ENCODE results near the gene C7orf33.

Gene C7orf33

DNA sequence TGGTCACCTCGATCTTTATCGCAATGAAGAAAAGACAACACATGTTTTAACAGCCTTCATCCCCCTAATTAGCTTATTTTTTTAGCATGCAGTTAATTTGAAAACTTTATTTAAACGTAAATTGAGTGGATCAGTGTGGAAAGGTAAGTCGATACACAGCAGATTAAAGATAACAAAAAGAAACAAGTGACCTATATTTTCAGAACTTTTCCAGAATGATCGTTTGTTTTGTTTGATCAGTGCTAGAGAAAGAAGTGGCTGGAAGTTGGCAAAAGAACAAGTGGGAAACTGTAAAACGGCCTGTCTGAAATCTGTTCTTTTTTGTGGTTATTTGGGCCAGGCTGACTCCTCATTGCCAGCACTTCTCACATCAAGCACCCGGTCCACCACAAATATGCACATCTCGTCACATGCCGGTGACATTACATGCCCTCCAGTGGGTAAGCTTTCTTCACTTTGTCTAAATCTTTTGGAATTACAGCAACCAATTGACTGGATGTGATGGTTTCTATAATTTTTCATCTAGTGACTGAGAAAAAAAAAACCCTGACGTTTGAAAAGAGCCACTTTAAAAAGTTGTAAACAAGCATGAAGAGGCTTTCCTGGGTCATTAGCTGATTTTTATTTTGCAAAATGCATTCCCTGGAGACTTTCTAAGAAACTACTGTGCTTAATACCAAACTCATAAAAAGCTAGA is 33.2 kb downstream of the C7orf33 start:
- Histone ChIP-seq H2BK12ac (ENCODE audit: low read length) (no peak overlapping the region), H2BK5ac (ENCODE audit: low read length) (no peak overlapping the region), H3K4ac (ENCODE audit: low read length) (no peak overlapping the region), H3K14ac (ENCODE audit: low read length) (no peak overlapping the region), H3K23ac (ENCODE audit: low read depth, low read length, poor library complexity) (no peak overlapping the region), H2BK120ac (ENCODE audit: low read depth, low read length) (no peak overlapping the region), H2AFZ (ENCODE audit: low read length) (no peak overlapping the region), H3K27ac (replicated peaks; ENCODE audit: low read length) (no peak overlapping the region), H3K4me3 (ENCODE audit: low read length in 2 of 2) (no peak overlapping the region), H3K27me3 (ENCODE audit: control insufficient read depth in 3 of 3, insufficient read depth in 3 of 3, low read depth in 1 of 3, low read length in 3 of 3) (peaks cover 0 to 7% (median 0%) of the 10 kb centered on the region in 3 experiments), H3K9me3 (replicated peaks in 1 of 2; ENCODE audit: control insufficient read depth in 2 of 2, insufficient read depth in 1 of 2, low read depth in 1 of 2, low read length in 2 of 2) (no peaks in the 10 kb centered on the region), H3K4me2 (ENCODE audit: insufficient read depth, low read length, poor library complexity, severe bottlenecking) (no peak overlapping the region), H3K36me3 (replicated peaks in 1 of 2; ENCODE audit: control insufficient read depth in 2 of 2, insufficient read depth in 2 of 2, low read length in 2 of 2) (no peaks in the 10 kb centered on the region), H3K79me1 (ENCODE audit: low read depth, low read length) (no peaks in the 10 kb centered on the region), H4K91ac (ENCODE audit: low read depth, low read length, poor library complexity) (no peak overlapping the region), H3K9ac (ENCODE audit: low read depth, low read length, poor library complexity) (no peak overlapping the region), H4K8ac (ENCODE audit: low read depth, low read length) (no peak overlapping the region), H2AK5ac (ENCODE audit: low read depth, low read length) (no peak overlapping the region), H3K4me1 (ENCODE audit: control insufficient read depth in 2 of 2, insufficient read depth in 1 of 2, low read depth in 1 of 2, low read length in 2 of 2) (peaks cover 0 to 3% of the 10 kb centered on the region in 2 donors), H3K18ac (ENCODE audit: low read length) (no peak overlapping the region), H2BK15ac (ENCODE audit: low read length) (no peak overlapping the region)
- WGBS, 2 donors (ENCODE audit: extremely low coverage in 2 of 2, insufficient read length in 2 of 2, insufficient replicate concordance in 1 of 2), result no CpG with 5 or more reads among the region's 10 CpGs
- no peak for DNase-seq (ENCODE audit: low spot score)

DNA sequence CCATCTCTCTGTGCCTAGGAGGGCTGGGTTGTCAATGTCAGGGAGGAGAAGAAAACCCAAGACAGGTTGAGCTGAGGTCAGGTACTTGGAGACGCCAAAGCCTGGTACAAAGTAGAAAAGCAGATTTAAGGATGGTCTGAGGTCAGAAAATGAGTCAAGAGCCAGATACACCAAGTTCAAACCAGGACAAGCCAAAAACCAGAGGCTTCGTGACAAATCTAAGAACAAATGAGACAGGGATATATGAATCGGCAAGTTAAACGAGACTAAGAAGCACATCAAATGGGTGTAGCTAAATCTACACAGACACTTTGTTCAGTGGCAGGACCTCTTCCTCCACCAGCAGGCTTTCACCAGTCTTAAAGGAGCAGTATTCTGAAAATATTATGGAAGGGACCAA is 34.2 kb downstream of the C7orf33 start:
- Histone ChIP-seq H3K79me1 (ENCODE audit: low read depth, low read length) (no peaks in the 10 kb centered on the region), H3K4ac (ENCODE audit: low read length) (no peak overlapping the region), H2BK15ac (ENCODE audit: low read length) (no peak overlapping the region), H3K27me3 (ENCODE audit: control insufficient read depth in 3 of 3, insufficient read depth in 3 of 3, low read depth in 1 of 3, low read length in 3 of 3) (peaks cover 0 to 7% (median 0%) of the 10 kb centered on the region in 3 experiments), H2AFZ (ENCODE audit: low read length) (no peak overlapping the region), H3K27ac (replicated peaks; ENCODE audit: low read length) (no peak overlapping the region), H3K9me3 (replicated peaks in 1 of 2; ENCODE audit: control insufficient read depth in 2 of 2, insufficient read depth in 1 of 2, low read depth in 1 of 2, low read length in 2 of 2) (no peaks in the 10 kb centered on the region), H2BK5ac (ENCODE audit: low read length) (no peak overlapping the region), H3K9ac (ENCODE audit: low read depth, low read length, poor library complexity) (no peak overlapping the region), H4K91ac (ENCODE audit: low read depth, low read length, poor library complexity) (no peak overlapping the region), H2BK120ac (ENCODE audit: low read depth, low read length) (no peak overlapping the region), H3K4me1 (ENCODE audit: control insufficient read depth in 2 of 2, insufficient read depth in 1 of 2, low read depth in 1 of 2, low read length in 2 of 2) (peaks cover 0 to 3% of the 10 kb centered on the region in 2 donors), H3K23ac (ENCODE audit: low read depth, low read length, poor library complexity) (no peak overlapping the region), H3K4me3 (ENCODE audit: low read length in 2 of 2) (no peak overlapping the region), H2AK5ac (ENCODE audit: low read depth, low read length) (no peak overlapping the region), H3K4me2 (ENCODE audit: insufficient read depth, low read length, poor library complexity, severe bottlenecking) (no peak overlapping the region), H4K8ac (ENCODE audit: low read depth, low read length) (no peak overlapping the region), H3K36me3 (replicated peaks in 1 of 2; ENCODE audit: control insufficient read depth in 2 of 2, insufficient read depth in 2 of 2, low read length in 2 of 2) (no peaks in the 10 kb centered on the region), H2BK12ac (ENCODE audit: low read length) (no peak overlapping the region), H3K14ac (ENCODE audit: low read length) (no peak overlapping the region), H3K18ac (ENCODE audit: low read length) (no peak overlapping the region)
- no peak for DNase-seq (ENCODE audit: low spot score)
- no CpG with 5 or more reads among the region's 4 CpGs for WGBS, 2 donors (ENCODE audit: extremely low coverage in 2 of 2, insufficient read length in 2 of 2, insufficient replicate concordance in 1 of 2)

DNA sequence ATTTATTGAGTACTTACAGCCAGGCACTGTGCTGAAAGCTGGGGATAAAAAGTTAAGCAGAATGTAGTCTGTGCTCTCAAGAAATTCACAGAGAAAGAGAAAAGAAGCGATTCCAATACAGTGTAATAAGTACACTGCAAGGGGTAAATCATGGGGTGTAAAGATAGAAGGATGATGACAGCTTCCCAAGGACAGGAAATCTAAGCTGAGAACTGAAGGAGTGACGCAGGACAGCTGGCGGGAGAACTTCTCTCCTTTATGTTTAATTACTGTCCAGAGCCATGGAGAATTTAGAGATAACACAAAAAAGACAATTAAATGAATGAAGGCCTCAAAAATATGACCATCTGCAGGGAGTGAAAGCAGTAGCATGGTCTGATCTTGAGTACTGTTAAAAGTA is 34.8 kb downstream of the C7orf33 start:
- H3K9me3 ChIP-seq (replicated peaks in 1 of 2; ENCODE audit: control insufficient read depth in 2 of 2, insufficient read depth in 1 of 2, low read depth in 1 of 2, low read length in 2 of 2), result no peaks in the 10 kb centered on the region
- no peak overlapping the region for H3K9ac ChIP-seq (ENCODE audit: low read depth, low read length, poor library complexity)
- no peak for DNase-seq (ENCODE audit: low spot score)
- no peak overlapping the region for H2BK15ac ChIP-seq (ENCODE audit: low read length)
- H2AK5ac ChIP-seq (ENCODE audit: low read depth, low read length), result no peak overlapping the region
- no peak overlapping the region for H3K23ac ChIP-seq (ENCODE audit: low read depth, low read length, poor library complexity)
- no peak overlapping the region for H4K8ac ChIP-seq (ENCODE audit: low read depth, low read length)
- H2BK5ac ChIP-seq (ENCODE audit: low read length), result no peak overlapping the region
- peaks cover 0 to 3% of the 10 kb centered on the region in 2 donors for H3K4me1 ChIP-seq (ENCODE audit: control insufficient read depth in 2 of 2, insufficient read depth in 1 of 2, low read depth in 1 of 2, low read length in 2 of 2)
- H2BK120ac ChIP-seq (ENCODE audit: low read depth, low read length), result no peak overlapping the region
- no peaks in the 10 kb centered on the region for H3K79me1 ChIP-seq (ENCODE audit: low read depth, low read length)
- H3K27ac ChIP-seq (replicated peaks; ENCODE audit: low read length), result no peak overlapping the region
- no peaks in the 10 kb centered on the region for H3K36me3 ChIP-seq (replicated peaks in 1 of 2; ENCODE audit: control insufficient read depth in 2 of 2, insufficient read depth in 2 of 2, low read length in 2 of 2)
- H3K18ac ChIP-seq (ENCODE audit: low read length), result no peak overlapping the region
- no peak overlapping the region for H3K4me3 ChIP-seq (ENCODE audit: low read length in 2 of 2)
- H3K14ac ChIP-seq (ENCODE audit: low read length), result no peak overlapping the region
- no CpG with 5 or more reads among the region's 3 CpGs for WGBS, 2 donors (ENCODE audit: extremely low coverage in 2 of 2, insufficient read length in 2 of 2, insufficient replicate concordance in 1 of 2)
- no peak overlapping the region for H3K4ac ChIP-seq (ENCODE audit: low read length)
- no peak overlapping the region for H2AFZ ChIP-seq (ENCODE audit: low read length)
- no peak overlapping the region for H3K4me2 ChIP-seq (ENCODE audit: insufficient read depth, low read length, poor library complexity, severe bottlenecking)
- peaks cover 0 to 7% (median 0%) of the 10 kb centered on the region in 3 experiments for H3K27me3 ChIP-seq (ENCODE audit: control insufficient read depth in 3 of 3, insufficient read depth in 3 of 3, low read depth in 1 of 3, low read length in 3 of 3)
- H2BK12ac ChIP-seq (ENCODE audit: low read length), result no peak overlapping the region
- no peak overlapping the region for H4K91ac ChIP-seq (ENCODE audit: low read depth, low read length, poor library complexity)

DNA sequence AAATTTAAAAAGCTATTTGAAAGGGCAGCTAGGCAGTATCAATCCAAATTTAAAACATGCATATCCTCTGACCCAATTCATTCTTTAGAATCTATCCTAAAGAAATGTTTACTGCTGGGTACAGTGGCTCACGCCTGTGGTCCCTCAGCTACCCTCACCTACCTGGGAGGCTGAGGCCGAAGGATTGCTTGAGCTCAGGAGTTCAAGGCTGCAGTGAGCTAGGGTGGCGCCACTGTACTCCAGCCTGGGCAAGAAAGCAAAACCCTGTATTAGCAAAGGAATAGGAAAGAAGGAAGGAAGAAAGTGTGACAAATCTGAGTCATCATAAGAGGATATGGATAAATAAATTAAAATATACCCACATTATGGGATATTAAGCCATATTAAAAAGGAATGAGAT is 36.3 kb downstream of the C7orf33 start:
- no peak overlapping the region for H2AK5ac ChIP-seq (ENCODE audit: low read depth, low read length)
- H2BK12ac ChIP-seq (ENCODE audit: low read length), result no peak overlapping the region
- no peaks in the 10 kb centered on the region for H3K9me3 ChIP-seq (replicated peaks in 1 of 2; ENCODE audit: control insufficient read depth in 2 of 2, insufficient read depth in 1 of 2, low read depth in 1 of 2, low read length in 2 of 2)
- H3K18ac ChIP-seq (ENCODE audit: low read length), result no peak overlapping the region
- no peak overlapping the region for H3K4me2 ChIP-seq (ENCODE audit: insufficient read depth, low read length, poor library complexity, severe bottlenecking)
- H3K36me3 ChIP-seq (replicated peaks in 1 of 2; ENCODE audit: control insufficient read depth in 2 of 2, insufficient read depth in 2 of 2, low read length in 2 of 2), result no peaks in the 10 kb centered on the region
- no peaks in the 10 kb centered on the region for H3K4me1 ChIP-seq (ENCODE audit: control insufficient read depth in 2 of 2, insufficient read depth in 1 of 2, low read depth in 1 of 2, low read length in 2 of 2)
- no peak overlapping the region for H4K91ac ChIP-seq (ENCODE audit: low read depth, low read length, poor library complexity)
- H4K8ac ChIP-seq (ENCODE audit: low read depth, low read length), result no peak overlapping the region
- WGBS, 2 donors (ENCODE audit: extremely low coverage in 2 of 2, insufficient read length in 2 of 2, insufficient replicate concordance in 1 of 2), result no CpG with 5 or more reads among the region's 3 CpGs
- no peak overlapping the region for H2AFZ ChIP-seq (ENCODE audit: low read length)
- no peaks in the 10 kb centered on the region for H3K79me1 ChIP-seq (ENCODE audit: low read depth, low read length)
- no peak overlapping the region for H3K4ac ChIP-seq (ENCODE audit: low read length)
- peak overlapping the region; percentile 35 for H3K9ac ChIP-seq (ENCODE audit: low read depth, low read length, poor library complexity)
- no peak overlapping the region for H2BK15ac ChIP-seq (ENCODE audit: low read length)
- no peak overlapping the region for H3K23ac ChIP-seq (ENCODE audit: low read depth, low read length, poor library complexity)
- H3K14ac ChIP-seq (ENCODE audit: low read length), result no peak overlapping the region
- no peak overlapping the region for H3K27ac ChIP-seq (replicated peaks; ENCODE audit: low read length)
- H2BK120ac ChIP-seq (ENCODE audit: low read depth, low read length), result no peak overlapping the region
- H3K27me3 ChIP-seq (ENCODE audit: control insufficient read depth in 3 of 3, insufficient read depth in 3 of 3, low read depth in 1 of 3, low read length in 3 of 3), result peaks cover 0 to 7% (median 0%) of the 10 kb centered on the region in 3 experiments
- no peak for DNase-seq (ENCODE audit: low spot score)
- H2BK5ac ChIP-seq (ENCODE audit: low read length), result no peak overlapping the region
- no peak overlapping the region for H3K4me3 ChIP-seq (ENCODE audit: low read length in 2 of 2)
